ENCODE results near the gene MAB21L2.

The MAB21L2 gene

DNA sequence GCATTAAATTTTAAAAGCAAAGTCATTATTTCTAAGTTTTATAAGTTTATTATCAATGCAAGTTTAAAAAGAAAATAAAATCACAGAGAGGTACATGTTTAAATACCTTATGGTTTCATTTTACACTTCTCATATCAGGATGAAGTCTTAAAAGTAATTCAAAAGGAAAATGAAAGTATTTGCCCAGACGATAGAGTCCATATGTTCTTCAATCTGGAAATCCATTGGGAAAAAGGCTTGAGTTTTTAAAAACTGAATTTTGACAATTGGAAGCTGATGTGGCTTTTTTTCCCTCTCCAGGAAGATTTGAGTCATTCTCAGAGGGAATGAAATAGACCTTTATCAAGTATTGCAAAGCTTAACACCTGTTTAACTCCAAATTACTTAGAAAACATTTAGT, 37.1 kb downstream of the MAB21L2 start:
- no peak for DNase-seq (ENCODE audit: low spot score)

- no peak for DNase-seq (ENCODE audit: low spot score)
Measured at GRCh38 chr4:150624055-150624454, 42.1 kb downstream of the MAB21L2 start.

GRCh38 chr4:150625033-150625432, 43.1 kb downstream of the MAB21L2 start:
- DNase-seq (ENCODE audit: low spot score), result no peak

GRCh38 chr4:150628073-150628472, 46.1 kb downstream of the MAB21L2 start:
- no peak for DNase-seq (ENCODE audit: low spot score)

GRCh38 chr4:150632639-150633038, 50.7 kb downstream of the MAB21L2 start:
- DNase-seq (ENCODE audit: low spot score), result no peak
